ENCODE measurements around the gene PDE4B. TPM values are rescaled to one million over a fixed set of nuclear protein-coding genes. Genes with fewer than 3 reads are reported as not detected.
A peak's percentile ranks its signal among the peaks of the same experiment; 100 is the strongest.

PDE4B gene
- total RNA-seq, 1 donor: 51.0 TPM

GRCh38 chr1:65788762-65789161 is 3.9 kb upstream of the PDE4B start:
- peak; percentile 2 for DNase-seq (ENCODE audit: low read depth)
- TF ChIP-seq CTCF (IDR thresholded peaks at IDR 0.05; ENCODE audit: insufficient read depth, low read depth, low read length): no peak
- H3K4me3 ChIP-seq (ENCODE audit: low read depth, low read length): no peak overlapping the region

- peak; percentile 61 for DNase-seq (ENCODE audit: low read depth)
- TF ChIP-seq CTCF (IDR thresholded peaks at IDR 0.05; ENCODE audit: insufficient read depth, low read depth, low read length): no peak
- no peak overlapping the region for H3K4me3 ChIP-seq (ENCODE audit: low read depth, low read length)
These were observed 1.3 kb upstream of the PDE4B start for GRCh38 chr1:65791396-65791795.

GRCh38 chr1:65791801-65792668 is 660 bp upstream of the PDE4B start:
- peak overlapping the region; percentile 42 for H3K4me3 ChIP-seq (ENCODE audit: low read depth, low read length)
- TF ChIP-seq CTCF (IDR thresholded peaks at IDR 0.05; ENCODE audit: insufficient read depth, low read depth, low read length): no peak
- DNase-seq (ENCODE audit: low read depth): peak; percentile 29

- DNase-seq (ENCODE audit: low read depth): peak; percentile 3
- peak overlapping the region; percentile 43 for H3K4me3 ChIP-seq (ENCODE audit: low read depth, low read length)
- TF ChIP-seq CTCF (IDR thresholded peaks at IDR 0.05; ENCODE audit: insufficient read depth, low read depth, low read length): no peak
These were observed 651 bp downstream of the PDE4B start for GRCh38 chr1:65793359-65793732.

- no peak for TF ChIP-seq CTCF (IDR thresholded peaks at IDR 0.05; ENCODE audit: insufficient read depth, low read depth, low read length)
- no peak for DNase-seq (ENCODE audit: low read depth)
- no peak overlapping the region for H3K4me3 ChIP-seq (ENCODE audit: low read depth, low read length)
These were observed 2.6 kb downstream of the PDE4B start for GRCh38 chr1:65795311-65795710.

GRCh38 chr1:65799601-65800000 is 6.9 kb downstream of the PDE4B start:
- TF ChIP-seq CTCF (IDR thresholded peaks at IDR 0.05; ENCODE audit: insufficient read depth, low read depth, low read length): no peak
- H3K4me3 ChIP-seq (ENCODE audit: low read depth, low read length): no peak overlapping the region
- no peak for DNase-seq (ENCODE audit: low read depth)

Measured in fibroblast of villous mesenchyme (primary cell).